Keratinocyte (primary cell): ENCODE measurements around the gene MYLIP. TPM values are rescaled to one million over a fixed set of nuclear protein-coding genes. Genes with fewer than 3 reads are reported as not detected.

Experiments used
- DNase-seq: peaks from one replicate; pipeline ENCODE4 v3.0.0-alpha.2; 2011; ENCODE audit warnings: low read depth, missing footprints, low spot score
- FAIRE-seq: peaks from 2 replicates; lab custom pipeline; 2011; peaks lifted over from hg19 to GRCh38; lab: Jason Lieb, UNC
- H2AFZ ChIP-seq: 2 replicates; pipeline ENCODE4 v1.6.0; 2012; ENCODE audit warnings: low read length, control low read depth, inconsistent platforms; ENCODE audit not compliant: control insufficient read depth
- H3K27ac ChIP-seq: 2 replicates; pipeline ENCODE4 v1.5.1; 2011; ENCODE audit warnings: low read length; ENCODE audit not compliant: control insufficient read depth, insufficient read depth
- H3K27me3 ChIP-seq: 3 replicates; pipeline ENCODE4 v1.6.0; 2011; ENCODE audit warnings: low read length; ENCODE audit not compliant: control insufficient read depth, insufficient read depth; ENCODE audit errors: extremely low read depth
- H3K36me3 ChIP-seq, 2 experiments: 2 replicates in 1 of 2; 3 replicates in 1 of 2; pipeline ENCODE4 v1.5.1; 2011; ENCODE audit warnings: low read length in 2 of 2, mild to moderate bottlenecking in 1 of 2; ENCODE audit not compliant: control insufficient read depth in 2 of 2, insufficient read depth in 2 of 2; ENCODE audit errors: extremely low read depth in 1 of 2
- H3K4me1 ChIP-seq: 3 replicates; pipeline ENCODE4 v1.5.1; 2011; ENCODE audit warnings: low read length; ENCODE audit not compliant: control insufficient read depth, insufficient read depth; ENCODE audit errors: extremely low read depth
- H3K4me2 ChIP-seq: 3 replicates; pipeline ENCODE4 v1.6.0; 2011; ENCODE audit warnings: low read depth, low read length; ENCODE audit not compliant: control insufficient read depth, insufficient read depth; ENCODE audit errors: extremely low read depth
- H3K4me3 ChIP-seq, 3 experiments: fragments of 200-600 bp in 1 of 3; sonication (generic) in 1 of 3; 2 replicates in 2 of 3; 3 replicates in 1 of 3; pipeline ENCODE4 v1.5.1; 2011 to 2016; ENCODE audit warnings: low read length in 3 of 3, mild to moderate bottlenecking in 3 of 3, control low read depth in 2 of 3, inconsistent platforms in 1 of 3, low read depth in 1 of 3, mixed read lengths in 1 of 3, mixed run types in 1 of 3, moderate library complexity in 1 of 3; ENCODE audit not compliant: control insufficient read depth in 2 of 3, insufficient read depth in 2 of 3; ENCODE audit errors: extremely low read depth in 1 of 3
- H3K79me2 ChIP-seq: 2 replicates; pipeline ENCODE4 v1.6.0; 2012; ENCODE audit warnings: low read length; ENCODE audit not compliant: control insufficient read depth, insufficient read depth
- H3K9ac ChIP-seq: 3 replicates; pipeline ENCODE4 v1.6.0; 2011; ENCODE audit warnings: low read length; ENCODE audit not compliant: control insufficient read depth, insufficient read depth; ENCODE audit errors: extremely low read depth
- H3K9me1 ChIP-seq: 3 replicates; pipeline ENCODE4 v1.6.0; 2011; ENCODE audit warnings: low read length; ENCODE audit not compliant: control insufficient read depth, insufficient read depth; ENCODE audit errors: extremely low read depth
- H3K9me3 ChIP-seq: 2 replicates; pipeline ENCODE4 v1.5.1; 2012; ENCODE audit warnings: low read depth, low read length; ENCODE audit not compliant: control insufficient read depth
- H4K20me1 ChIP-seq: 3 replicates; pipeline ENCODE4 v1.6.0; 2011; ENCODE audit warnings: low read length; ENCODE audit not compliant: control insufficient read depth, insufficient read depth; ENCODE audit errors: extremely low read depth
- CTCF ChIP-seq, 3 experiments: IDR thresholded peaks in 1 of 3; conservative IDR thresholded peaks in 1 of 3; optimal IDR thresholded peaks in 1 of 3; 2 replicates in 2 of 3; 3 replicates in 1 of 3; pipeline versions ENCODE3 to v1.5.1; 2011; ENCODE audit warnings: low read length in 3 of 3, mild to moderate bottlenecking in 3 of 3, moderate library complexity in 2 of 3, control low read depth in 1 of 3, inconsistent platforms in 1 of 3; ENCODE audit not compliant: insufficient read depth in 2 of 3; ENCODE audit errors: extremely low read depth in 1 of 3
- EZH2 ChIP-seq: IDR thresholded peaks from one replicate; pipeline ENCODE4 v1.6.1; 2012; ENCODE audit warnings: inconsistent platforms, mild to moderate bottlenecking, low read length, moderate library complexity
- dilution Hi-C: fragments of 300-500 bp; cut with MboI; formaldehyde crosslinking; loops from one replicate; pipeline ENCODE4 v1.7.0; 2020; ENCODE audit warnings: low sequenced_read_pairs; ENCODE audit not compliant: extremely low pct_ligation_motif_present
- polyA plus RNA-seq, 5 experiments: library from polyadenylated mRNA; depleted of rRNA in 3 of 5; stranded (reverse) in 3 of 5; stranded (forward) in 1 of 5; unstranded in 1 of 5; fragments of >200 nt; gene quantifications; 1 replicate in 1 of 5; 2 replicates in 3 of 5; 3 replicates in 1 of 5; pipeline versions ENCODE4 v1.2.1 to v1.2.3, GENCODE V29; 2011 to 2012; ENCODE audit warnings: missing spikeins in 2 of 5, low read depth in 1 of 5, low replicate concordance in 1 of 5

The MYLIP gene
- polyA plus RNA-seq, 1 donor (not counting 4 experiments of a cell fraction or from before 2014, with no cell fraction given): 5.8 TPM

DNA sequence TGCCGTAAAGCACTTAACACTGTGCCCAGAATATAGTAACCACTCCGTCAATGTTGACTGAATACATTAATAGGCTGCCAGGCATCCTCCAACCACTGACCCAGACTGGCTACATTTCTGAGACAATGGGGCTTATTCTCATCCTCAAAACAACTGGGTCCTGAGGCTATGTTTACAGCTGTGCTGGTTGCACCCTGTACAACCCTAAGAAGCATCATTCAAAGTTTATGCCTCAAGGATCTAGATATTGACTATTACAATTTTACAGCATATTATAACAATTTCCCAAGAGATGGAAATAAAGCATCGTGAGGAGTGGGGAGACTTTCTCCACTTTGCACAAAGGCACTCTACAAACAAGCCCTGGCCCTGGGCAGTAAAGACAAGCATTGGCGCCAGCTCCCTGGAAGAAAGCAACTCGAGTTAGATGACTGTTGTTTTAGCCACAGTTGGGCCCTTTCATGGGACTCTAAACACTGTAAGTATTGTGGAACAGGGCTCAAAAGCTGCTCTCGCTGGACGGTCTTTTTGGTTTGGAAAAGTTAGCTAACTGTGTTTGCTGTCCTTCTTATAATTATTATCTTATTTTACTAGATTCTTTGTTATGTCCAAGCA, 30.2 kb downstream of the MYLIP start:
- no peak overlapping the region for H3K4me2 ChIP-seq
- no peaks in the 10 kb centered on the region for H3K9me3 ChIP-seq
- FAIRE-seq (no peak), DNase-seq (no peak)
- no peak overlapping the region for H3K27ac ChIP-seq
- H2AFZ ChIP-seq: no peak overlapping the region
- H3K27me3 ChIP-seq: no peaks in the 10 kb centered on the region
- H3K9ac ChIP-seq: no peak overlapping the region
- H3K4me3 ChIP-seq: no peak overlapping the region
- H3K36me3 ChIP-seq: no peaks in the 10 kb centered on the region
- no peaks in the 10 kb centered on the region for H3K9me1 ChIP-seq
- H3K4me1 ChIP-seq: peaks cover 12% of the 10 kb centered on the region
- H3K79me2 ChIP-seq: no peaks in the 10 kb centered on the region
- no peaks in the 10 kb centered on the region for H4K20me1 ChIP-seq
- no peak for TF ChIP-seq EZH2
- TF ChIP-seq CTCF (optimal IDR thresholded peaks at IDR 0.05 in 1 of 3, IDR thresholded peaks at IDR 0.05 in 1 of 3, conservative IDR thresholded peaks at IDR 0.05 in 1 of 3; ENCODE audit: extremely low read depth in 1 of 3, insufficient read depth in 2 of 3, low read length in 3 of 3): no peak
- dilution Hi-C loops: no loop called here

DNA sequence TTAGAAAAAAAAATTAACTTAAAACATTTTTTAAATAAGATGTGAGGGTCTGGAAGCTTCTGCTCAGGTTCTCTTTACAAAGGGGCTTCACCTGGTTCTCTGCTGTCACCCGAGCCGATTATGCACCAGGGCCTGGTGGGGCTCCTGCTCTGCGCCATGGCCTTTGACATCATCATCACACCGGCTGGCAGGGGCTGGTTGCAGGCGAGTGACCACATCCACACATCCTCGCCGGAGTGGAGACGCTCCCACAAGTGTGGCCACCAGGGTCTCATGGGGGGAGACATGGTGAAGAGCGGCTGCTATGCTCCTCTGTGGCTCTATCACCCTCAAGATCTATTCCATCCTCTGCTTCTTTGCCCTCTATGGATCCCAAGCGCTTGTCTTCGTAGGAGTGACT, 31.9 kb downstream of the MYLIP start:
- Histone ChIP-seq H3K27me3 (no peaks in the 10 kb centered on the region), H3K4me1 (peaks cover 12% of the 10 kb centered on the region), H3K36me3 (no peaks in the 10 kb centered on the region), H3K9ac (no peak overlapping the region), H3K27ac (no peak overlapping the region), H2AFZ (no peak overlapping the region), H3K9me3 (no peaks in the 10 kb centered on the region), H3K79me2 (no peaks in the 10 kb centered on the region), H3K9me1 (no peaks in the 10 kb centered on the region), H3K4me3 (no peak overlapping the region), H4K20me1 (no peaks in the 10 kb centered on the region), H3K4me2 (no peak overlapping the region)
- TF ChIP-seq EZH2 (no peak), CTCF (optimal IDR thresholded peaks at IDR 0.05 in 1 of 3, IDR thresholded peaks at IDR 0.05 in 1 of 3, conservative IDR thresholded peaks at IDR 0.05 in 1 of 3; ENCODE audit: extremely low read depth in 1 of 3, insufficient read depth in 2 of 3, low read length in 3 of 3) (no peak)
- FAIRE-seq (no peak), DNase-seq (no peak)
- dilution Hi-C loops: no loop called here
